Endothelial cell of umbilical vein (primary cell): Measurements from ENCODE around the gene TBC1D5. TPM values are rescaled to one million over a fixed set of nuclear protein-coding genes. Genes with fewer than 3 reads are reported as not detected.

ENCODE experiments used
- BruUV-seq: library from RNA; stranded (reverse); fragments of 400-500 nt; replicated peaks from 2 replicates; lab custom pipeline; 2021; lab: Mats Ljungman, UMichigan
- CTCF ChIA-PET: fragments of 300-600, 350-600 bp; sonication (Branson Sonifier 250); formaldehyde crosslinking; loops from one replicate; lab custom pipeline; 2021; ENCODE audit warnings: antibody characterized with exemption, inconsistent platforms; lab: Charles Lee
- POLR2A ChIA-PET: fragments of 300-600, 350-600 bp; sonication (Branson Sonifier 250); formaldehyde crosslinking; loops from one replicate; lab custom pipeline; 2021; ENCODE audit warnings: antibody characterized with exemption, inconsistent platforms; lab: Charles Lee
- DNase-seq: peaks from one replicate; pipeline ENCODE4 v3.0.0-alpha.2; 2011; ENCODE audit warnings: low read depth, low spot score
- FAIRE-seq: peaks from 2 replicates; lab custom pipeline; 2011; peaks lifted over from hg19 to GRCh38; lab: Jason Lieb, UNC
- H2AFZ ChIP-seq: 2 replicates; pipeline ENCODE4 v1.6.0; 2012; ENCODE audit warnings: low read depth, low read length, control low read depth, inconsistent platforms
- H3K27ac ChIP-seq: 2 replicates; pipeline ENCODE4 v1.5.1; 2011; ENCODE audit warnings: low read depth, mild to moderate bottlenecking, control low read depth, low read length, moderate library complexity; ENCODE audit not compliant: insufficient read depth
- H3K27me3 ChIP-seq, 2 experiments: 2 replicates each; pipeline versions ENCODE4 v1.6.0 to v1.6.1; 2011; ENCODE audit warnings: low read length in 2 of 2, mixed read lengths in 1 of 2; ENCODE audit not compliant: control insufficient read depth in 2 of 2, insufficient read depth in 2 of 2
- H3K36me3 ChIP-seq, 2 experiments: 2 replicates in 1 of 2; 3 replicates in 1 of 2; pipeline ENCODE4 v1.5.1; 2011; ENCODE audit warnings: low read length in 2 of 2, mild to moderate bottlenecking in 1 of 2, moderate library complexity in 1 of 2; ENCODE audit not compliant: control insufficient read depth in 2 of 2, insufficient read depth in 2 of 2; ENCODE audit errors: extremely low read depth in 1 of 2
- H3K4me1 ChIP-seq: 3 replicates; pipeline ENCODE4 v1.5.1; 2011; ENCODE audit warnings: mild to moderate bottlenecking, low read length; ENCODE audit not compliant: control insufficient read depth, insufficient read depth; ENCODE audit errors: extremely low read depth
- H3K4me2 ChIP-seq: 2 replicates; pipeline ENCODE4 v1.6.1; 2011; ENCODE audit warnings: low read length, control low read depth, mixed read lengths; ENCODE audit not compliant: insufficient read depth
- H3K4me3 ChIP-seq, 3 experiments: fragments of 200-600 bp in 1 of 3; sonication (generic), shearing (Covaris generic) in 1 of 3; replicated peaks in 1 of 3; 2 replicates each; pipeline ENCODE4 v1.5.1; 2011 to 2016; ENCODE audit warnings: control low read depth in 3 of 3, low read length in 3 of 3, mild to moderate bottlenecking in 2 of 3, inconsistent platforms in 1 of 3, low read depth in 1 of 3, moderate library complexity in 1 of 3; ENCODE audit not compliant: insufficient read depth in 1 of 3
- H3K79me2 ChIP-seq: 2 replicates; pipeline ENCODE4 v1.6.0; 2012; ENCODE audit warnings: low read length, inconsistent platforms; ENCODE audit not compliant: control insufficient read depth, insufficient read depth
- H3K9ac ChIP-seq: replicated peaks from 2 replicates; pipeline ENCODE3; 2011; ENCODE audit warnings: low read length, control low read depth; ENCODE audit not compliant: insufficient read depth; ENCODE audit errors: extremely low read depth
- H3K9me1 ChIP-seq: replicated peaks from 3 replicates; pipeline ENCODE4 v1.6.0; 2011; ENCODE audit warnings: mild to moderate bottlenecking, low read length; ENCODE audit not compliant: control insufficient read depth, insufficient read depth; ENCODE audit errors: extremely low read depth
- H3K9me3 ChIP-seq: replicated peaks from 2 replicates; pipeline ENCODE4 v1.5.1; 2012; ENCODE audit warnings: low read length, inconsistent platforms; ENCODE audit not compliant: control insufficient read depth, insufficient read depth
- H4K20me1 ChIP-seq: replicated peaks from 2 replicates; pipeline ENCODE3; 2011; ENCODE audit warnings: mild to moderate bottlenecking, low read length; ENCODE audit not compliant: control insufficient read depth, insufficient read depth; ENCODE audit errors: extremely low read depth
- EZH2 ChIP-seq: IDR thresholded peaks from 2 replicates; pipeline ENCODE4 v1.6.1; 2012; ENCODE audit warnings: borderline replicate concordance, low read depth, mild to moderate bottlenecking, moderate library complexity, low read length, inconsistent platforms; ENCODE audit not compliant: severe bottlenecking
- FOS ChIP-seq: IDR thresholded peaks from 2 replicates; pipeline ENCODE4 v1.6.1; 2011; ENCODE audit warnings: mild to moderate bottlenecking, low read length, moderate library complexity, borderline replicate concordance; ENCODE audit not compliant: insufficient read depth
- GATA2 ChIP-seq: IDR thresholded peaks from 2 replicates; pipeline ENCODE4 v1.7.0; 2011; ENCODE audit warnings: low read depth, mild to moderate bottlenecking, moderate library complexity, mixed read lengths, low read length; ENCODE audit not compliant: insufficient read length, insufficient read depth
- JUN ChIP-seq: IDR thresholded peaks from 2 replicates; pipeline ENCODE4 v1.6.1; 2011; ENCODE audit warnings: borderline replicate concordance, low read depth; ENCODE audit not compliant: insufficient read length, insufficient read depth
- MAX ChIP-seq: IDR thresholded peaks from 2 replicates; pipeline ENCODE4 v1.6.1; 2011; ENCODE audit not compliant: insufficient read depth, insufficient read length
- MYC ChIP-seq: IDR thresholded peaks from one replicate; pipeline ENCODE4 v1.6.1; 2011; ENCODE audit warnings: mild to moderate bottlenecking, low read depth, low read length
- POLR2A ChIP-seq: IDR thresholded peaks from 2 replicates; pipeline ENCODE4 v1.6.1; 2012; ENCODE audit warnings: low read depth, mild to moderate bottlenecking, control low read depth, low read length
- POLR2AphosphoS5 ChIP-seq: IDR thresholded peaks from 2 replicates; pipeline ENCODE4 v1.6.1; 2012; ENCODE audit warnings: low read depth, mild to moderate bottlenecking, control low read depth, low read length, moderate library complexity; ENCODE audit not compliant: insufficient read depth
- dilution Hi-C: fragments of 300-500 bp; cut with MboI; formaldehyde crosslinking; loops from one replicate; pipeline ENCODE4 v1.15.0; 2019; ENCODE audit warnings: low sequenced_read_pairs; ENCODE audit not compliant: extremely low pct_ligation_motif_present
- intact Hi-C: fragments of 100-400 bp; cut with micrococcal nuclease; formaldehyde crosslinking; loops from one replicate; pipeline ENCODE4 v1.10.0; 2022
- polyA plus RNA-seq, 4 experiments: library from polyadenylated mRNA; depleted of rRNA in 3 of 4; stranded (reverse) in 3 of 4; unstranded in 1 of 4; fragments of >200 nt; gene quantifications; 2 replicates each; pipeline versions ENCODE4 v1.2.1 to v1.2.3, GENCODE V29; 2011 to 2012; ENCODE audit warnings: missing spikeins in 1 of 4
- total RNA-seq: library from RNA; stranded (reverse); gene quantifications from 2 replicates; pipeline ENCODE4 v1.2.3, GENCODE V29; 2021
- TF ChIP-seq, protein P1 (sequence below), 2 donors: IDR thresholded peaks; 1 replicate in 1 of 2; 2 replicates in 1 of 2; pipeline ENCODE4 v1.5.1; 2011; ENCODE audit warnings: low read length in 2 of 2, mild to moderate bottlenecking in 2 of 2, moderate library complexity in 2 of 2, control low read depth in 1 of 2, inconsistent platforms in 1 of 2, low read depth in 1 of 2; ENCODE audit not compliant: insufficient read depth in 1 of 2; ENCODE audit errors: extremely low read depth in 1 of 2

The TBC1D5 gene
- total and polyA plus RNA-seq, 2 donors (not counting 3 experiments of a cell fraction or from before 2014, with no cell fraction given), result 17.5 to 44.7 TPM

DNA sequence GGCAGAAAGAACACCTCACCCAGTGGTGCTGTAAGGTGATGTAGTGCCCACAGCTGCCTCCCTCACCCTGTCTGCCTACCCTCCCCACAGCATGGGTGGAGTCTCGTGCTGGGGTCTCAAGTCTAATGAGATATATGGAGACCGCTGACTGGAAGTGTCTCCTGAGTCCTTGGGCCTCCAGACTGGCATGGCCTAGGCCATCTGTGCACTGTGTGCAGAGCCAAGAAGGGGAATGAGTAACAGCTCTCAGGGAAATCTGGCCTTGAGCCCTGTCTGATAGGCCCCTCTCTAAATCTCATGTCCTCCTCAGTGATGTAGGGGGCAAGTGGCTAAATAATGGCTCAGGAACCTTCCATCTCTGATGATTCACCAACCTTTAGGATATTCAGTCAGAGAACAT lies 580.3 kb downstream of the TBC1D5 start:
- POLR2A ChIA-PET, result no interaction called here
- BruUV-seq, result no TSS peak
- CTCF ChIA-PET, result no interaction called here

More for the DNA sequence above, 580.3 kb downstream of the TBC1D5 start:
- no peak overlapping the region for H3K4me2 ChIP-seq
- H3K4me1 ChIP-seq, result no peaks in the 10 kb centered on the region
- TF ChIP-seq POLR2A (no peak), EZH2 (no peak), MYC (no peak), POLR2AphosphoS5 (no peak), GATA2 (no peak), MAX (no peak), FOS (no peak), JUN (no peak)
- TF ChIP-seq, protein P1, sequence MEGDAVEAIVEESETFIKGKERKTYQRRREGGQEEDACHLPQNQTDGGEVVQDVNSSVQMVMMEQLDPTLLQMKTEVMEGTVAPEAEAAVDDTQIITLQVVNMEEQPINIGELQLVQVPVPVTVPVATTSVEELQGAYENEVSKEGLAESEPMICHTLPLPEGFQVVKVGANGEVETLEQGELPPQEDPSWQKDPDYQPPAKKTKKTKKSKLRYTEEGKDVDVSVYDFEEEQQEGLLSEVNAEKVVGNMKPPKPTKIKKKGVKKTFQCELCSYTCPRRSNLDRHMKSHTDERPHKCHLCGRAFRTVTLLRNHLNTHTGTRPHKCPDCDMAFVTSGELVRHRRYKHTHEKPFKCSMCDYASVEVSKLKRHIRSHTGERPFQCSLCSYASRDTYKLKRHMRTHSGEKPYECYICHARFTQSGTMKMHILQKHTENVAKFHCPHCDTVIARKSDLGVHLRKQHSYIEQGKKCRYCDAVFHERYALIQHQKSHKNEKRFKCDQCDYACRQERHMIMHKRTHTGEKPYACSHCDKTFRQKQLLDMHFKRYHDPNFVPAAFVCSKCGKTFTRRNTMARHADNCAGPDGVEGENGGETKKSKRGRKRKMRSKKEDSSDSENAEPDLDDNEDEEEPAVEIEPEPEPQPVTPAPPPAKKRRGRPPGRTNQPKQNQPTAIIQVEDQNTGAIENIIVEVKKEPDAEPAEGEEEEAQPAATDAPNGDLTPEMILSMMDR (IDR thresholded peaks at IDR 0.05; ENCODE audit: extremely low read depth in 1 of 2, insufficient read depth in 1 of 2, low read depth in 1 of 2, low read length in 2 of 2), result no peak
- no peaks in the 10 kb centered on the region for H4K20me1 ChIP-seq
- intact Hi-C loops (no loop called here), dilution Hi-C loops (no loop called here)
- no peaks in the 10 kb centered on the region for H3K27me3 ChIP-seq
- FAIRE-seq (no peak), DNase-seq (no peak)
- H3K79me2 ChIP-seq, result no peaks in the 10 kb centered on the region
- no peaks in the 10 kb centered on the region for H3K9me3 ChIP-seq
- H3K4me3 ChIP-seq, result no peak overlapping the region
- H2AFZ ChIP-seq, result no peak overlapping the region
- no peak overlapping the region for H3K9ac ChIP-seq
- H3K36me3 ChIP-seq, result peaks cover 0 to 14% of the 10 kb centered on the region in 2 experiments
- H3K27ac ChIP-seq, result no peak overlapping the region
- no peaks in the 10 kb centered on the region for H3K9me1 ChIP-seq
